ENCODE results near the gene UQCRHL.

UQCRHL gene

DNA sequence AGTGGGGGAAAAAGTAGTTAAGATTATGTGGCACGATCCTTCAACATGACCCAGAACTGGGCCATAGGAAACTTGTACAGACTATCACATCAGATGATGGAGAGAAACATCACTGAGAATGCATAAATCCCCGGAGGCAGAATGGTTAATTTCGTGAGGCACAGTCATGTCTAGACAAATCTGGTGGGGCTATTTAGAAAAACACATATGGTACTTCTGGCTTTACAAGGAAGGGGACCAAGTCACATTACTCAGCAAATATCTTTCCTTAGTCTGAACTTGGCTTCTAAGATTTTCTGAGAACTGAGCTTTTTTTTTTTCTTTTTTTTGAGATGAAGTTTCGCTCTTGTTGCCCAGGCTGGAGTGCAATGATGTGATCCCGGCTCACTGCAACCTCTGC, 9.2 kb upstream of the UQCRHL start:
- no peak overlapping the region for H3K4me3 ChIP-seq (ENCODE audit: low read depth, low read length)
- DNase-seq (ENCODE audit: low read depth) = no peak
- TF ChIP-seq, protein P1, sequence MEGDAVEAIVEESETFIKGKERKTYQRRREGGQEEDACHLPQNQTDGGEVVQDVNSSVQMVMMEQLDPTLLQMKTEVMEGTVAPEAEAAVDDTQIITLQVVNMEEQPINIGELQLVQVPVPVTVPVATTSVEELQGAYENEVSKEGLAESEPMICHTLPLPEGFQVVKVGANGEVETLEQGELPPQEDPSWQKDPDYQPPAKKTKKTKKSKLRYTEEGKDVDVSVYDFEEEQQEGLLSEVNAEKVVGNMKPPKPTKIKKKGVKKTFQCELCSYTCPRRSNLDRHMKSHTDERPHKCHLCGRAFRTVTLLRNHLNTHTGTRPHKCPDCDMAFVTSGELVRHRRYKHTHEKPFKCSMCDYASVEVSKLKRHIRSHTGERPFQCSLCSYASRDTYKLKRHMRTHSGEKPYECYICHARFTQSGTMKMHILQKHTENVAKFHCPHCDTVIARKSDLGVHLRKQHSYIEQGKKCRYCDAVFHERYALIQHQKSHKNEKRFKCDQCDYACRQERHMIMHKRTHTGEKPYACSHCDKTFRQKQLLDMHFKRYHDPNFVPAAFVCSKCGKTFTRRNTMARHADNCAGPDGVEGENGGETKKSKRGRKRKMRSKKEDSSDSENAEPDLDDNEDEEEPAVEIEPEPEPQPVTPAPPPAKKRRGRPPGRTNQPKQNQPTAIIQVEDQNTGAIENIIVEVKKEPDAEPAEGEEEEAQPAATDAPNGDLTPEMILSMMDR (conservative IDR thresholded peaks at IDR 0.05; ENCODE audit: low read depth, low read length) = no peak

DNA sequence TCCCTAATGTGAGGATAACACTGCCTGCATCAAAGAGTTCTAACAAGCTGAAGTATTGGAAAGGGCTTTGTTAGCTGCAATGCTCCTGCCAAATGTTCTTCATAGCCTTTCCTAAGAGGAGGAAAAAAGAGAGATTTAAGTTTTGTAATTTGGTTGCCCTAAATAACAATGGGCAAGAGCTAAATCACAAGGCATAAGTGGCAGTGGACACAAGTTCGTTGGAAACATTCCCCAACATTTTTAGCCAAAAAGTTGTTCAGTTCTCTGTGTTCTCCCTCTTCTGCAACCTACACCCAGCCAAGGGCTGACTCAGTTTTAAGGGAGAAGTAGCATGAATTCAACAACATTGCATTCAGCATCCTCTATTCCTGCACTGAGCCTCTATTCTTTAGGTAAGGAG, 2.6 kb upstream of the UQCRHL start:
- H3K4me3 ChIP-seq (ENCODE audit: low read depth, low read length) = no peak overlapping the region
- TF ChIP-seq, protein P1 (conservative IDR thresholded peaks at IDR 0.05; ENCODE audit: low read depth, low read length) = no peak
- DNase-seq (ENCODE audit: low read depth) = no peak

DNA sequence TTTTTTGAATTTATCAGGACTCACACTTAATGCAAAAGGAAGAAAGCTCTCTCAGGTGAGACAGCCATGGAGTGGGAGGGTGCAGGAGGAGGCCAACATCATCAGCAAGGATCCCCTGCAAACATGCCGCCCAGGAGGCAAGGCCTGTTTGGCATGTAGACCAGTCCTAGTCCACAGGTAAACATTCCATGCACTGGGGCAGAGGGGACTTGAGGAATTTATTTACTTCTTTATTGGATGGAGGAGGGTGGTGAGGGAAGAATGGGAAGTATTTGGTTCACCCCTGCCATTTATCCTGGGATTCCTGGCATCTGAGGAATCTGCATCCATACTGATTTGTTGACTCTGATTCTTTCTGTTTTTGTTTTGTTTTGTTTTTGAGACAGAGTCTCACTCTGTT, 1.5 kb upstream of the UQCRHL start:
- TF ChIP-seq, protein P1 (conservative IDR thresholded peaks at IDR 0.05; ENCODE audit: low read depth, low read length) = no peak
- no peak for DNase-seq (ENCODE audit: low read depth)
- no peak overlapping the region for H3K4me3 ChIP-seq (ENCODE audit: low read depth, low read length)

DNA sequence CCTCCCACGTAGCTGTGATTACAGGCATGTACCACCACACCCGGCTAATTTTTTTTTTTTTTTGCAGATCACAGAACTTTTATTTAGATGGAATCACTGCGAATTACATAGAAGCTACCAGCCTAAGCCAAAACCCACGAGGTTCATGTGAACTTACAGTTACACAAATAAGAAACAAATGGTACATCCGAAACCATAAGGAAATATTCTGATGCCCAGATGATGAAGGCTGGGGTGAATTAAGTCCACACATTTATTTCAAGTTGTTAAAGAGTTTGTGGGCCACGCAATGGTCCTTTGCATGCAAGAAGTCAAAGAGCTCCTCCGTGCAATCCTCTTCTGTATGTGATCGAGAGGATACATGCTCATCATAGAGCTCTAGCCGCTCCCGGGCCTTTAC, 328 bp downstream of the UQCRHL start:
- TF ChIP-seq, protein P1 (conservative IDR thresholded peaks at IDR 0.05; ENCODE audit: low read depth, low read length) = no peak
- no peak for DNase-seq (ENCODE audit: low read depth)
- H3K4me3 ChIP-seq (ENCODE audit: low read depth, low read length) = no peak overlapping the region

DNA sequence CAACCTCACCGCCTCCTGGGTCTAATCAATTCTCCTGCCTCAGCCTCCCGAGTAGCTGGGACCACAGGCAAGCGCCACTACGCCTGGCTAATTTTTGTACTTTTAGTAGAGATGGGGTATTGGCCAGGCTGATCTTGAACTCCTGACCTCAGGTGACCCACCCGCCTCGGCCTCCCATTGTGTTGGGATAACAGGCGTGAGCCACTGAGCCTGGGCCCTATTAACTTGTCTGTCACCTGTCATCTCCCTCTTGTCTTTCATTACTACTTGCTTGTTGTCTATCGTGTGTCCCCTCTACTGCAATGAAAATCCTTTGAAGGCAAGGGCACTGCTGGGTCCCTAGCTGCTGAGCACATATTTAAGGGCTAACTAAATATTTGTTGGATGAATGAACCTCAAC, 3.4 kb downstream of the UQCRHL start:
- no peak overlapping the region for H3K4me3 ChIP-seq (ENCODE audit: low read depth, low read length)
- no peak for DNase-seq (ENCODE audit: low read depth)
- TF ChIP-seq, protein P1 (conservative IDR thresholded peaks at IDR 0.05; ENCODE audit: low read depth, low read length) = no peak

DNA sequence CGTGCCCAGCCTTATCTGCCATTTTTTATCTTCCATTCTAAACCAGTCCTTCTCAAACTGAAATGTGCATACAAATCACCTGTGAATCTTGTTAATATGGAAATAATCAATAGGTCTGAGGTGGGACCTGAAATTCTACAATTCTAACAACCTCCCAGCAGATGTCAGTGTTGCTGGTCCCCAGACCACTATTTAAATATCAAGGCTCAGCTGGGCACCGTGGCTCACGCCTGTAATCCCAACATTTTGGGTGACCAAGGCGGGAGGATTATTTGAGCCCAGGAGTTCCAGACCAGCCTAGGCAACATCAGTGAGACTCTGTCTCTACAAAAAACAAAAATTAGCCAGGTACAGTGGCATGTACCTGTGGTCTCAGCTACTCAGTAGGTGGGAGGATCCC, 4.1 kb downstream of the UQCRHL start:
- TF ChIP-seq, protein P1 (conservative IDR thresholded peaks at IDR 0.05; ENCODE audit: low read depth, low read length) = peak; percentile 65
- DNase-seq (ENCODE audit: low read depth) = peak; percentile 63

DNA sequence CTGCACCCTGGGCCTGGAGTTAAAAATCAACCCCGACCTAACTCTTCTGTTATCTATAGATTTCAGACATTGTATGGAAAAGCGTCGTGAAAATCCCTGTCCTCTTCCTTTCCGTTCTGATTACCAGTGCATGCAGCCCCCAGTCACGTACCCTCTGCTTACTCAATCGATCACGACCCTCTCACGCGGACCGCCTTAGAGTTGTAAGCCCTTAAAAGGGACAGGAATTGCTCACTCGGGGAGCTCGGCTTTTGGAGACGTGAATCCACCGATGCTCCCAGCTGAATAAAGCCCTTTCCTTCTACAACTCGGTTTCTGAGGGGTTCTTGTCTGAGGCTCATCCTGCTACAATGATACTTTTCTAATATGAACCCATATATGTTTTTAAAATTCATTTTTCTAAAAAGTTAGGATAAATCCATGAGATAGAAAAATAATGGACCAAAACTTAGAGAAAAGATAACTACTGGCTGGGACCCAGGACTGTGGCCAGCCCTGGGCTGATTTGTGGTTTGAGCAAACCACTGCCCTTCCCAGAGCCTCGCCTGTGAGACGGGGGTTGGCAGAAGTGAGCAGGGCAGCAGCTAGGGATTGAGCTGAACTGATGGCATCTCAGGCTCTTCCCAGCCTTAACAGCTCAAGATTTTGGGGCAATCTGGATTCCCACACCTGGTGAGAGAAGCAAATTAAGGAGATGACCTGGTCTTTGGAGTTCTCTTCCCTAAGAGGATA, 5.0 kb downstream of the UQCRHL start:
- TF ChIP-seq, protein P1 (conservative IDR thresholded peaks at IDR 0.05; ENCODE audit: low read depth, low read length) = no peak
- DNase-seq (ENCODE audit: low read depth) = peak; percentile 8
- H3K4me3 ChIP-seq (ENCODE audit: low read depth, low read length) = no peak overlapping the region

More for the DNA sequence above, 4.1 kb downstream of the UQCRHL start:
- H3K4me3 ChIP-seq (ENCODE audit: low read depth, low read length) = no peak overlapping the region
